ENCODE data around the gene RPS2.

RPS2 gene

DNA sequence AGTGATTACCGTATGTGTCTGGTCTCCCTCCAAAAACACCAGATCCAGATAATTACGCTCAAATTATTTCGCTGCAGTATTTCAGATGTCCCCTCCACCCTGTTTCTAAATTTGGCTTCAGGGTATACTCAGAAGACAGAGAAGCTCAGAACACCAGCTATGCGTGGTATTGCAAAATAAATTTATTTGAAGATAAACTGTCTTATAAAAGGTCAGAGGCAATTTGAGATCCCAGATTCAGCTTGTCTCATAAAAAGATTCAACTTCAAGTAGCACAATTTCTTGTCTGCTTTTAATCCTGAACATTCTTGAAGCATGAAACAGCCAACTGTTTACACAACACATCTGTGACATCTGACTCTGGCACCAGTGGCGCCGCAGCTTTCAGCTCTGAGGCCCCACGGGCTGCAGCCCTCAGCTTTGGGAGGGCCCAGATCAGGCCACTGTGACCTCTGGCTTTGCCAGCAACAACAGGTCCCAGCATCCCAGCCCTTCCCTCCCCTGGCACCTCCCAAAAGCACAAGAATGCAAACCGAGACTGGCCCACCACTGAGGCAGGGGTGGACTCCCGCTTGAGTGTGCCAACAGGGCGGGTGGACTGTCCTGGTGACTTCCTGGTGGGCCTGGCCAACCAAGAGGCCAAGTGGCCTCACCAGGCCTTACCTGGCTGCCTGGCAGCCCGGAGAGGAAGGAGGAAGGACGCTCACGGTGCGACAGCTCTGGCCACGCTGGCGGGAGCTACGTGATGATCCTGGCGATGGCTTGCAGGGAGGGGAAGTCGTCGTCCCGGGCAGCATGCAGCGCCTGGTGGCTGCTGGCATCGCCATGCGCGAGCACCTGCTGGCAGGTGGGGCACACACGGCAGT, 33.1 kb upstream of the RPS2 start:
- no peak overlapping the region for H3K27ac ChIP-seq
- TF ChIP-seq, protein P1, sequence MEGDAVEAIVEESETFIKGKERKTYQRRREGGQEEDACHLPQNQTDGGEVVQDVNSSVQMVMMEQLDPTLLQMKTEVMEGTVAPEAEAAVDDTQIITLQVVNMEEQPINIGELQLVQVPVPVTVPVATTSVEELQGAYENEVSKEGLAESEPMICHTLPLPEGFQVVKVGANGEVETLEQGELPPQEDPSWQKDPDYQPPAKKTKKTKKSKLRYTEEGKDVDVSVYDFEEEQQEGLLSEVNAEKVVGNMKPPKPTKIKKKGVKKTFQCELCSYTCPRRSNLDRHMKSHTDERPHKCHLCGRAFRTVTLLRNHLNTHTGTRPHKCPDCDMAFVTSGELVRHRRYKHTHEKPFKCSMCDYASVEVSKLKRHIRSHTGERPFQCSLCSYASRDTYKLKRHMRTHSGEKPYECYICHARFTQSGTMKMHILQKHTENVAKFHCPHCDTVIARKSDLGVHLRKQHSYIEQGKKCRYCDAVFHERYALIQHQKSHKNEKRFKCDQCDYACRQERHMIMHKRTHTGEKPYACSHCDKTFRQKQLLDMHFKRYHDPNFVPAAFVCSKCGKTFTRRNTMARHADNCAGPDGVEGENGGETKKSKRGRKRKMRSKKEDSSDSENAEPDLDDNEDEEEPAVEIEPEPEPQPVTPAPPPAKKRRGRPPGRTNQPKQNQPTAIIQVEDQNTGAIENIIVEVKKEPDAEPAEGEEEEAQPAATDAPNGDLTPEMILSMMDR (conservative IDR thresholded peaks at IDR 0.05): no peak

- peak overlapping the region; percentile 11; the same call in 1 of the 2 replicates for H3K27ac ChIP-seq
- TF ChIP-seq, protein P1 (conservative IDR thresholded peaks at IDR 0.05): no peak
Measured at GRCh38 chr16:1993731-1994131, 29.1 kb upstream of the RPS2 start.

- no peak overlapping the region for H3K27ac ChIP-seq
Measured at GRCh38 chr16:1992704-1993317, 28.2 kb upstream of the RPS2 start.

GRCh38 chr16:1991948-1992703, 27.5 kb upstream of the RPS2 start:
- no peak overlapping the region for H3K27ac ChIP-seq
- TF ChIP-seq, protein P1 (conservative IDR thresholded peaks at IDR 0.05): no peak

More at GRCh38 chr16:1992704-1993317, 28.2 kb upstream of the RPS2 start:
- TF ChIP-seq, protein P1 (conservative IDR thresholded peaks at IDR 0.05): no peak

GRCh38 chr16:1991588-1991947, 26.9 kb upstream of the RPS2 start:
- TF ChIP-seq, protein P1 (conservative IDR thresholded peaks at IDR 0.05): no peak
- H3K27ac ChIP-seq: no peak overlapping the region

DNA sequence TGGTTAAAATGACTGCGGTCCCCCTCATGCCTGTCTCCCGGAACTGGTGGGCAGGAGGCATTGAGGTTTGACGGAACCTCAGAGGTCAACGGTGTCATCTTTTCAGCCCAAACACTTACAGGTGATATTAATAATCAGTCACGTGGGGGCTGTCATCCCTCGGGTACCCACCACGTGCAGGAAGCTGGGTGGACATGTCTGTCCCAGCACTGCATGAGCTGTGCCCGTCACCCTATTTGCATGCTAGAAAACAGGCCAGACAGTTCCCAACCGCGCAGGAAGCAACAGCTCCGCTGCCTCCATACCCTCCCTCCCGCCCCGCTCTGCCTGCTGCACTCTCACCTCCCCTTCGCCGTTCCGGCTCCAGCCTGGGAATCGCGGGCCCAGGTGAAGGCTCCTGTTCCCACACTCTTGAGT, 26.5 kb upstream of the RPS2 start:
- TF ChIP-seq, protein P1 (conservative IDR thresholded peaks at IDR 0.05): no peak
- no peak overlapping the region for H3K27ac ChIP-seq
